ENCODE results near the gene C2CD4A.

DNA sequence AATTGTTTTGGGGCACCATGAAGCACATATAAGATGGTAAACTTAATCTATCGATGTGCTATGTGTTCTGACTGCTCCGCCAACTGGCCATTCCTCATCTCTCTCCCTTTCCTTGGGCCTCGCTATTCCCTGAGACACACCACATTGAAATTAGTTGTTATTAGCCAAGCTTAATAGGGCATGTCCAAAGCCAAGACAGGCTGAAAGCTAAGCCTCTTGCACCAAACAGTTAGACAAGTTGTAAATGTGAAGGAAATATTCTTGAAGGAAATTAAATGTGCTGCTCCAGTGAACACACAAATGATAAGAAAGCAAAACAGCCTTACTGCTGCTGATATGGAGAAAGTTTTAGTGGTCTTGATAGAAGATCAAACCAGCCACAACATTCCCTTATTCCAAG, 39.3 kb downstream of the C2CD4A start:
- no peak for TF ChIP-seq MAX (IDR thresholded peaks at IDR 0.05)
- no peak for TF ChIP-seq EGR1 (IDR thresholded peaks at IDR 0.05)
- no peak for TF ChIP-seq TEAD4 (IDR thresholded peaks at IDR 0.05)
- TF ChIP-seq REST (IDR thresholded peaks at IDR 0.05; ENCODE audit: low read depth), result no peak
- TF ChIP-seq RAD21 (IDR thresholded peaks at IDR 0.05; ENCODE audit: low read depth), result no peak
- no peak for TF ChIP-seq NFIC (IDR thresholded peaks at IDR 0.05)
- TF ChIP-seq CEBPB (IDR thresholded peaks at IDR 0.05), result no peak
- no peak for TF ChIP-seq TAF1 (IDR thresholded peaks at IDR 0.05; ENCODE audit: low read depth)

All from Ishikawa (cell line).